HL-60 (cell line): ENCODE data around the gene HMOX1.

Experiments
- DNase-seq, 2 experiments: peaks; one replicate each; pipeline ENCODE4 v3.0.0-alpha.2; 2010 to 2020; ENCODE audit warnings: low read depth in 1 of 2, low spot score in 1 of 2
- H3K27ac ChIP-seq: fragments of 250-450 bp; sonication (Bioruptor Pico); replicated peaks from 2 replicates; pipeline ENCODE4 v1.5.1; 2020; ENCODE audit warnings: mild to moderate bottlenecking, moderate library complexity
- H3K27me3 ChIP-seq: fragments of 250-450 bp; sonication (Bioruptor Pico); 2 replicates; pipeline ENCODE4 v1.5.1; 2021; ENCODE audit warnings: mild to moderate bottlenecking, moderate library complexity; ENCODE audit not compliant: insufficient read depth, poor library complexity, severe bottlenecking
- H3K4me3 ChIP-seq: replicated peaks from 2 replicates; pipeline ENCODE4 v1.5.1; 2011; ENCODE audit warnings: mild to moderate bottlenecking, control low read depth, low read length; ENCODE audit not compliant: insufficient read depth
- GABPA ChIP-seq: IDR thresholded peaks from 2 replicates; pipeline ENCODE4 v1.6.1; 2012; ENCODE audit warnings: low read depth
- POLR2AphosphoS5 ChIP-seq: IDR thresholded peaks from 2 replicates; pipeline ENCODE4 v1.6.1; 2012; ENCODE audit warnings: low read depth
- SPI1 ChIP-seq: IDR thresholded peaks from 2 replicates; pipeline ENCODE4 v1.6.1; 2012; ENCODE audit warnings: low read depth, mild to moderate bottlenecking, borderline replicate concordance
- TF ChIP-seq, protein P1 (sequence below): IDR thresholded peaks from one replicate; pipeline ENCODE4 v1.5.1; 2011; ENCODE audit warnings: low read length, control low read depth, inconsistent platforms; ENCODE audit not compliant: insufficient read depth
- TF ChIP-seq, protein P2 (sequence below): IDR thresholded peaks from 2 replicates; pipeline ENCODE4 v1.6.1; 2012; ENCODE audit warnings: low read depth; ENCODE audit not compliant: insufficient replicate concordance

HMOX1 gene

DNA sequence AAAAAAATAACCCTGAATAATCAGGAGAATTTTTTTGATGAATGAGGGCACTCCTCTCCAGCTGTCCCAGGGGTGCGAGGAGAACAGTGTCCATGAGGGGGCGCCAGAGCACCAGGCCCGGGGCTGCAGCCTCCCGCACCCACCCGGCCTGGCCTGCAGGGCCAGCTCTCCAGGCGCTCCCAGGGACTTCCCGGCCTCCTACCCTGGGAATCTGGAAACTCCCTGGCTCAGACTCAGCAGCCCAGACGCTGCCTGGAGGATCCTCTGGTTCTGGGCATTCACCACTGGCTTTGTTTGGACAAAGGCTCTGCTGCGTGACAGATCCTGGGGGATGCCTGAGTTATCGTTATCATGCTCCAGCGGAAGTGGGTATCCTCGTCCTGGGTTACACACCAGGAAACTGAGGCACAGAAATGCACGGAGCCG lies 50.0 kb downstream of the HMOX1 start:
- H3K27ac ChIP-seq = no peak overlapping the region
- no peaks in the 10 kb centered on the region for H3K27me3 ChIP-seq
- TF ChIP-seq, protein P1, sequence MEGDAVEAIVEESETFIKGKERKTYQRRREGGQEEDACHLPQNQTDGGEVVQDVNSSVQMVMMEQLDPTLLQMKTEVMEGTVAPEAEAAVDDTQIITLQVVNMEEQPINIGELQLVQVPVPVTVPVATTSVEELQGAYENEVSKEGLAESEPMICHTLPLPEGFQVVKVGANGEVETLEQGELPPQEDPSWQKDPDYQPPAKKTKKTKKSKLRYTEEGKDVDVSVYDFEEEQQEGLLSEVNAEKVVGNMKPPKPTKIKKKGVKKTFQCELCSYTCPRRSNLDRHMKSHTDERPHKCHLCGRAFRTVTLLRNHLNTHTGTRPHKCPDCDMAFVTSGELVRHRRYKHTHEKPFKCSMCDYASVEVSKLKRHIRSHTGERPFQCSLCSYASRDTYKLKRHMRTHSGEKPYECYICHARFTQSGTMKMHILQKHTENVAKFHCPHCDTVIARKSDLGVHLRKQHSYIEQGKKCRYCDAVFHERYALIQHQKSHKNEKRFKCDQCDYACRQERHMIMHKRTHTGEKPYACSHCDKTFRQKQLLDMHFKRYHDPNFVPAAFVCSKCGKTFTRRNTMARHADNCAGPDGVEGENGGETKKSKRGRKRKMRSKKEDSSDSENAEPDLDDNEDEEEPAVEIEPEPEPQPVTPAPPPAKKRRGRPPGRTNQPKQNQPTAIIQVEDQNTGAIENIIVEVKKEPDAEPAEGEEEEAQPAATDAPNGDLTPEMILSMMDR = peak; percentile 28
- no peak for TF ChIP-seq POLR2AphosphoS5
- H3K4me3 ChIP-seq = no peak overlapping the region
- DNase-seq = peak in 1 of 2 experiments; percentile 24

DNA sequence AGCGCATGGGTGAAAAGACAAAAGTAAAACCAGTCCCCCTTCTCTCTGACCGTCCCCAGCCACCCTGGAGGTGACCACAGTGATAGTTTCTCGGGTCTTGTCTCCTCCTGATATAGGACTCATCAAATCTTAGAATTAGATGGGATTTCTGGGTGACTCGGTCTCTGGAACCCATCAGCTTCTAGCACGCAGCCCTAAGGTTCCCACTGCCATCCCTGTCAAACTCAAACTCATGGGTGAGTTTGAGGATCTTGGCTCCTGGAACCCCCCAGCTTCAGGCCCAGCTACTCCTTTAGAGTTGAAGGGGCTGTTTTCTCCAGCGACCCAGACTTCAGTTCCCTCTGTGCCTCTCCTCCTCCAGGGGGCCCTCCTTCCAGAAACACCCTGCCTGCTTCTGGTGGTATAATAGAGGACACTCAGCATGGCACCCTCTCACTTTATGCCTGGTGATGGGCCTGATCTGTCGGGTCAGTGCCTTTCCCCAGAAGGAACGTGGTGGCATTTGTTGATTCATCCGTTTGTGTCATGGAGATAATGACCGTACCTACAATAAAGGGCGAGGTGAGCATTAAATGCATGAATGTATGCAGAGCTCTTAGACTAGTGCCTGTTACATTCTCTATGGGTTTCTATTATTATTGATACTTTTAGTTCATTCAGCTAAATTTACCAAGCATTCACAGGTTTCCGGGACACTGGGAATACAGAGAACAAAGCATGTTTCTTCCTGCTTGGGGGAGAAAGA lies 50.8 kb downstream of the HMOX1 start:
- TF ChIP-seq, protein P2, sequence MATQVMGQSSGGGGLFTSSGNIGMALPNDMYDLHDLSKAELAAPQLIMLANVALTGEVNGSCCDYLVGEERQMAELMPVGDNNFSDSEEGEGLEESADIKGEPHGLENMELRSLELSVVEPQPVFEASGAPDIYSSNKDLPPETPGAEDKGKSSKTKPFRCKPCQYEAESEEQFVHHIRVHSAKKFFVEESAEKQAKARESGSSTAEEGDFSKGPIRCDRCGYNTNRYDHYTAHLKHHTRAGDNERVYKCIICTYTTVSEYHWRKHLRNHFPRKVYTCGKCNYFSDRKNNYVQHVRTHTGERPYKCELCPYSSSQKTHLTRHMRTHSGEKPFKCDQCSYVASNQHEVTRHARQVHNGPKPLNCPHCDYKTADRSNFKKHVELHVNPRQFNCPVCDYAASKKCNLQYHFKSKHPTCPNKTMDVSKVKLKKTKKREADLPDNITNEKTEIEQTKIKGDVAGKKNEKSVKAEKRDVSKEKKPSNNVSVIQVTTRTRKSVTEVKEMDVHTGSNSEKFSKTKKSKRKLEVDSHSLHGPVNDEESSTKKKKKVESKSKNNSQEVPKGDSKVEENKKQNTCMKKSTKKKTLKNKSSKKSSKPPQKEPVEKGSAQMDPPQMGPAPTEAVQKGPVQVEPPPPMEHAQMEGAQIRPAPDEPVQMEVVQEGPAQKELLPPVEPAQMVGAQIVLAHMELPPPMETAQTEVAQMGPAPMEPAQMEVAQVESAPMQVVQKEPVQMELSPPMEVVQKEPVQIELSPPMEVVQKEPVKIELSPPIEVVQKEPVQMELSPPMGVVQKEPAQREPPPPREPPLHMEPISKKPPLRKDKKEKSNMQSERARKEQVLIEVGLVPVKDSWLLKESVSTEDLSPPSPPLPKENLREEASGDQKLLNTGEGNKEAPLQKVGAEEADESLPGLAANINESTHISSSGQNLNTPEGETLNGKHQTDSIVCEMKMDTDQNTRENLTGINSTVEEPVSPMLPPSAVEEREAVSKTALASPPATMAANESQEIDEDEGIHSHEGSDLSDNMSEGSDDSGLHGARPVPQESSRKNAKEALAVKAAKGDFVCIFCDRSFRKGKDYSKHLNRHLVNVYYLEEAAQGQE = no peak
- TF ChIP-seq POLR2AphosphoS5 (no peak), GABPA (no peak), SPI1 (no peak)
- TF ChIP-seq, protein P1 = no peak
- no peak for DNase-seq

DNA sequence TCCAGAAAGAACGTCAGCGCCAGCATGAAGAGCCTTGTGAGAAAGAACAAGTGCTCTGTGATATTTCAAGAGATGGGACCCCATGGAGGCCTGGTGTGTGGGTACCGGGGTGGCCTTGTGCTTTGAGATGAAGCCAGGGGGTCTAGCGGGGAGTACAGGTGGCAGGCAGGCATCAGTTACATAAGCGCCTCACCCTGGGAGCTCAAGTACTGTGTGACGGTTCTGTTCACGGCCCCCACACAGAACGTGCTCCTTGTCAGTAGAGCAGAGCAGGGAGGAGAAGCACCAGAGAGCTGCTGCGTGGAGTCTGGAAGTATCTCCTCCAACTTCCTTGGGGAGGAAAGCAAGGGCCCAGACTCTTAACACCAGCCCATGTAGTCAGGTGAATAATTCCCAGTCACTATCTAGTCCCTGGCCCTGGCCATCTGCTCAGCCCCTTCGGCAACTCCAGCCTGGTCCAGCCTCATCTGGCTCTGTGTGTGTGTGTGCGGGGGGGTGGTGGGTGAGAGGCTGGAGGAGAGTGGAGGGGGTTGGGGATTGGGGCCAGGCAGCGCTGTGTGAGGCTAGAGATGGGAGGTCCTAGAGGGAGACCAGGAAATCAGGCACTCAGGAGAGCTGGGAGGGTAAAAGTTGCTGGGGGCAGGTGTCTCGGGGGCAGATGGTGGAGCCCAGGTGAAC lies 51.5 kb downstream of the HMOX1 start:
- H3K4me3 ChIP-seq = no peak overlapping the region
- H3K27ac ChIP-seq = no peak overlapping the region
- no peaks in the 10 kb centered on the region for H3K27me3 ChIP-seq
- DNase-seq = no peak
- TF ChIP-seq, protein P2 = no peak
- no peak for TF ChIP-seq POLR2AphosphoS5
- no peak for TF ChIP-seq GABPA
- no peak for TF ChIP-seq SPI1
- TF ChIP-seq, protein P1 = no peak

More for the DNA sequence above, 50.8 kb downstream of the HMOX1 start:
- Histone ChIP-seq H3K27me3 (no peaks in the 10 kb centered on the region), H3K4me3 (no peak overlapping the region), H3K27ac (no peak overlapping the region)
